AG10803 (cell line): ENCODE data around the gene XIRP2.

Experiments
- DNase-seq: peaks from one replicate; pipeline ENCODE4 v3.0.0; 2010; ENCODE audit warnings: low read depth
- H3K4me3 ChIP-seq: 2 replicates; pipeline ENCODE4 v1.5.1; 2011; ENCODE audit warnings: mild to moderate bottlenecking, low read length, control low read depth
- TF ChIP-seq, protein P1 (sequence below): conservative IDR thresholded peaks from 2 replicates; pipeline ENCODE4 v1.5.1; 2011; ENCODE audit warnings: mild to moderate bottlenecking, low read length, control low read depth, inconsistent platforms

The XIRP2 gene

DNA sequence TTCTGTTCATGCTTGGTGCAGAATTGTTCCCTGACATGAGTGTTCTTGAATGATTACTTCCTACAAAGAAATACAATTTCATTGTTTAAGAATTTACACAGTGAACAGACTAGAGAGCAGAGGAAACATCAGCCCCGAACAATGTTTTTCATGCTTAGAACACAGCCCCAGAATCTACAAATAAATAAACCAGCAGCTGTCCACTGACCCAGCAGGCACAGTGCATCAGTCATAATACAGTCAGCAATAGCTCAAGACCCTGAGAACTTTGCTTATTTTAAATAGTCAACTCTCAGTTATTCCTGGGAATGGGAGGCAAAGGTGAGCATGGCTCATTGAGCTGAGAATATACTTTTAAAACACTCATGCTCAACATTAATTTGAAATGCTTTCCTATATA lies 38.4 kb downstream of the XIRP2 start:
- TF ChIP-seq, protein P1, sequence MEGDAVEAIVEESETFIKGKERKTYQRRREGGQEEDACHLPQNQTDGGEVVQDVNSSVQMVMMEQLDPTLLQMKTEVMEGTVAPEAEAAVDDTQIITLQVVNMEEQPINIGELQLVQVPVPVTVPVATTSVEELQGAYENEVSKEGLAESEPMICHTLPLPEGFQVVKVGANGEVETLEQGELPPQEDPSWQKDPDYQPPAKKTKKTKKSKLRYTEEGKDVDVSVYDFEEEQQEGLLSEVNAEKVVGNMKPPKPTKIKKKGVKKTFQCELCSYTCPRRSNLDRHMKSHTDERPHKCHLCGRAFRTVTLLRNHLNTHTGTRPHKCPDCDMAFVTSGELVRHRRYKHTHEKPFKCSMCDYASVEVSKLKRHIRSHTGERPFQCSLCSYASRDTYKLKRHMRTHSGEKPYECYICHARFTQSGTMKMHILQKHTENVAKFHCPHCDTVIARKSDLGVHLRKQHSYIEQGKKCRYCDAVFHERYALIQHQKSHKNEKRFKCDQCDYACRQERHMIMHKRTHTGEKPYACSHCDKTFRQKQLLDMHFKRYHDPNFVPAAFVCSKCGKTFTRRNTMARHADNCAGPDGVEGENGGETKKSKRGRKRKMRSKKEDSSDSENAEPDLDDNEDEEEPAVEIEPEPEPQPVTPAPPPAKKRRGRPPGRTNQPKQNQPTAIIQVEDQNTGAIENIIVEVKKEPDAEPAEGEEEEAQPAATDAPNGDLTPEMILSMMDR, result no peak
- H3K4me3 ChIP-seq, result no peak overlapping the region
- DNase-seq, result no peak

DNA sequence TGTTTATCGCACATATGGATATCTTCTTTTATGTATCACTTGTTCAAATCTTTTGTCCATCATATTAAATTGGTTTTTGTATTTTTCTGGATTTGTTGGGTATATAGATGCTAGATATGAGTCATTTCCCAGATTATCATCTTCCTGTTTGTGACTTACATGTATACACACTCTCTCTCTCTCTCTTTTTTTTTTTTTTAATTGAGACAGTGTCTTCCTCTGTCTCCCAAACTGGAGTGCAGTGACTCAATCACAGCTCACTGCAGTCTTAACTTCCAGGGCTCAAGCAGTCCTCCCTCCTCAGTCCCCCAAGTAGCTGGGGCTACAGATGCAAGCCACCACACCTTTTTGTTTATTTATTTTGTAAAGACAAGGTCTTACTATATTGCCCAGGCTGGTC lies 43.8 kb downstream of the XIRP2 start:
- DNase-seq, result no peak
- TF ChIP-seq, protein P1, result no peak
- H3K4me3 ChIP-seq, result no peak overlapping the region

DNA sequence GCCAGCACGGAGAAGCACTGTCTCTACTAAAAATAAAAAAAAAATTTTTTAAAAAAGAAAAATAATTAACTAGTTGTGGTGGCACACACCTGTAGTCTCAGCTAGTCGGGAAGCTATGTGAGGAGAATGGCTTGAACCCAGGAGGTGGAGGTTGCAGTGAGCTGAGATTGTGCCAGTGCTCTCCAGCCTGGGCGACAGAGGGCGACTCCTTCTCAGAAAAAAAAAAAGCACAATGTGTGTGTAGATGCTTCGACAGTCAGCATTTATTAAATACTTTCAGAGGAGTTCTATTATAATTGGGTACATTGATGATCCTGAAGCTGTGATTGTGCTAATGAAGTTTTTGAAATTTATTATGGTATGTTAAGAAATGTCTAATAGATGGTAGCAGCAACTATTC lies 46.5 kb downstream of the XIRP2 start:
- no peak for DNase-seq
- TF ChIP-seq, protein P1, result no peak
- no peak overlapping the region for H3K4me3 ChIP-seq

DNA sequence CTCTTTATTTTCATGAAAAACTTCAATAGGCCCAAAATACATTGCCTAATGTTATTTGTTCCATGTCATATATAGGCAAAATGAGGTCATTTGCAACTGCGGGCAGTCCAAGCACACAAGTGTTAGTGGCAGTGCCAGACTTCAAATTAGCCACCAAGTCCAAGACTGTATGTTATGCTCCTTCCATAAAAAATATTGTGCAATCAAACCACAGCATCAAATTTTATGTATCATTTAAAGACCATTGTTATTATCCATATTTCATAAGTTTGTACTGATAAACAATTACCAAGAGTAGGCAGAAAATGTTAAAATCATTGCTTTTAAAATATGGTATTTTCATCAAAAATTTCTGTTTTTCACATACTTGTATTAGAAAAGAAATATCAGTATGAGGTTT lies 54.1 kb downstream of the XIRP2 start:
- no peak for DNase-seq
- H3K4me3 ChIP-seq, result no peak overlapping the region
- TF ChIP-seq, protein P1, result no peak

DNA sequence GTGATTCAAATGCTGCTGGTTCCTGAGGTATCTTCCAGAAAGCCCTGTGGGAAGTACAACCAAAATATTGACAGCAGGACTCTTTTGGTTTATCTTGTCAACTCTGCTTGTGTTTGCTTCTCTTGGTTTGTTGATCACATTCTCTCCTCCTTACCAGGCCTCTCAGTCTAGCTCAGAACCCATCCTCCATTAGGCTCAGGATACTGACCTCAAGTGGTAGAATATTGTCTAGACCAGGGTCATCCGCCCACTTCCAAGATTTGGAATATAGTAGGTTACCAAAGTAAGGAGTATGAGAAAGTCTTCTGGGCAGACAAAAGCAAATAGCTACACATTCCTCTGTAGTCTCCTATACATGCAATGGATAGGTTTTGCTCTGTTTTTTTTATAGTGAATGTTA lies 56.6 kb downstream of the XIRP2 start:
- DNase-seq, result no peak
- TF ChIP-seq, protein P1, result no peak
- H3K4me3 ChIP-seq, result no peak overlapping the region

DNA sequence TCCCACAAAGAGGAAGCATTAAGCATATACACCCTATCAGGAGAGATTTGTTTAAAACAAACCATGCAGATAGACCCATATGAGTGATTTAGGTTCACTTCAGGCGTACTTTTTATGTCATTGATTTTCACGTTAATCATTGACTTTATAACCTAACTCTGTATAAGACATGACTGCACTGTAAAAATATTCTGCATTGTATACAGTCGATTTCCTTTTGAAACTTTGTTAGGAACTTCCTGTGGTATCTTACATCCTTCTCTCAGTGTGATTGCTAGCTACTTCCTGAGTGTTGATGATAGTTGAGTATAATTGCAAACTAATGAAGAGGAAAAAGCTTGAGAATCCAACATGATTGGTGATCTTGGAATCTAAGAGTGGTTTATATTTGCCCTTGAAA lies 69.4 kb downstream of the XIRP2 start:
- DNase-seq, result no peak
- TF ChIP-seq, protein P1, result no peak
- H3K4me3 ChIP-seq, result no peak overlapping the region

DNA sequence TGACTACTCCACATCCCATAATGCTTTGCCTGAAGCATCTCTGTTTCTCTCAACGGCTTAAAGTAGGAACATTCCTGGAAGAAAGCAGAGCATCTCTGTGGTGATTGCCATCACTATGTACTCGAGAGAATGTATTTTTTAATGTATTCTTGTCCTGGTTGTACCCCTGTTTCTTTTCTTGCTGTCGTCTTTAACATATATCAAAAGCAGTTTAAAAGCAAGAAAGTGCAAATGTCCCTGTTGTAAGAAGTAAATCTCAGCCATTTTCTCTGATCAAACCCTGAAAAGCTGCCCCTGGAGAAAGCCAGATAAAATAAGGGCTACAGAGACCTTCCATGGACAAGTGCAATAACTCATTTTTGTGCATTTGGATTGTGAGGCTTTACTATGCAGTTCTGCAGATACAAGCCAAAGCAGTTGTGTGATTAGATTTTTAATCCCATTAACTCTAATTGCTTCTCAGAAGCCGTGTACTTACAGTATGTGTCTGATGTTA lies 70.8 kb downstream of the XIRP2 start:
- no peak for DNase-seq
- H3K4me3 ChIP-seq, result no peak overlapping the region
- TF ChIP-seq, protein P1, result no peak
